Large intestine (tissue), 3 donors: ENCODE results near the gene CLSTN1. TPM values are rescaled to one million over a fixed set of nuclear protein-coding genes. Genes with fewer than 3 reads are reported as not detected.

Source experiments
- DNase-seq, 2 donors: peaks; one replicate each; pipeline versions ENCODE4 v3.0.0 to v3.0.0-alpha.2; 2013
- H3K27ac ChIP-seq: one replicate; pipeline ENCODE4 v1.5.1; 2013; ENCODE audit warnings: low read length
- H3K27me3 ChIP-seq: 2 replicates; pipeline ENCODE4 v1.6.1; 2013; ENCODE audit warnings: low read length; ENCODE audit not compliant: control insufficient read depth, insufficient read depth
- H3K36me3 ChIP-seq: 2 replicates; pipeline ENCODE4 v1.6.1; 2013; ENCODE audit warnings: low read length; ENCODE audit not compliant: control insufficient read depth, insufficient read depth
- H3K4me1 ChIP-seq: one replicate; pipeline ENCODE4 v1.6.1; 2013; ENCODE audit warnings: low read length; ENCODE audit not compliant: control insufficient read depth, insufficient read depth
- H3K4me3 ChIP-seq: one replicate; pipeline ENCODE4 v1.5.1; 2013; ENCODE audit warnings: low read length
- H3K9me3 ChIP-seq: one replicate; pipeline ENCODE4 v1.6.1; 2013; ENCODE audit warnings: mild to moderate bottlenecking, low read depth, low read length, moderate library complexity; ENCODE audit not compliant: control insufficient read depth
- WGBS: methylation state at CpG from one replicate; pipeline ENCODE4 v1.1.5; 2013; ENCODE audit warnings: low lambda C conversion rate; ENCODE audit not compliant: insufficient coverage; 5-methylcytosine and 5-hydroxymethylcytosine counted together
- polyA plus RNA-seq: library from polyadenylated mRNA; unstranded; fragments of 120-200 nt; gene quantifications from one replicate; pipeline ENCODE4 v1.2.1, GENCODE V29; 2013

CLSTN1 gene
- polyA plus RNA-seq, 1 donor = 66.2 TPM

GRCh38 chr1:9687874-9688582, 135.7 kb downstream of the CLSTN1 start:
- Histone ChIP-seq H3K36me3 (no peaks in the 10 kb centered on the region), H3K27me3 (peaks cover 27% of the 10 kb centered on the region), H3K27ac (no peak overlapping the region), H3K4me3 (peak overlapping the region; percentile 73), H3K4me1 (peaks cover 12% of the 10 kb centered on the region), H3K9me3 (no peaks in the 10 kb centered on the region)
- DNase-seq = peak in 1 of 2 donors; percentile 53
- no CpG with 5 or more reads among the region's 34 CpGs for WGBS

GRCh38 chr1:9687120-9687873, 136.5 kb downstream of the CLSTN1 start:
- no peaks in the 10 kb centered on the region for H3K36me3 ChIP-seq
- H3K27ac ChIP-seq = no peak overlapping the region
- peaks cover 12% of the 10 kb centered on the region for H3K4me1 ChIP-seq
- peak overlapping the region; percentile 73 for H3K4me3 ChIP-seq
- no peaks in the 10 kb centered on the region for H3K9me3 ChIP-seq
- WGBS = no CpG with 5 or more reads among the region's 42 CpGs
- H3K27me3 ChIP-seq = peaks cover 27% of the 10 kb centered on the region
- DNase-seq = peak; percentile 53 to 81

- no peaks in the 10 kb centered on the region for H3K36me3 ChIP-seq
- peaks cover 9% of the 10 kb centered on the region for H3K27me3 ChIP-seq
- no CpG with 5 or more reads among the region's 1 CpG for WGBS
- H3K27ac ChIP-seq = no peak overlapping the region
- H3K4me3 ChIP-seq = no peak overlapping the region
- H3K9me3 ChIP-seq = no peaks in the 10 kb centered on the region
- H3K4me1 ChIP-seq = peaks cover 12% of the 10 kb centered on the region
- no peak for DNase-seq
Observed at GRCh38 chr1:9684801-9685200, 139.0 kb downstream of the CLSTN1 start.

GRCh38 chr1:9680828-9681227, 142.9 kb downstream of the CLSTN1 start:
- Histone ChIP-seq H3K4me1 (no peaks in the 10 kb centered on the region), H3K27me3 (no peaks in the 10 kb centered on the region), H3K27ac (no peak overlapping the region), H3K9me3 (no peaks in the 10 kb centered on the region), H3K36me3 (no peaks in the 10 kb centered on the region), H3K4me3 (no peak overlapping the region)
- WGBS = no CpG with 5 or more reads among the region's 6 CpGs
- no peak for DNase-seq

- Histone ChIP-seq H3K4me3 (no peak overlapping the region), H3K9me3 (no peaks in the 10 kb centered on the region), H3K36me3 (no peaks in the 10 kb centered on the region), H3K27ac (no peak overlapping the region), H3K4me1 (no peaks in the 10 kb centered on the region), H3K27me3 (no peaks in the 10 kb centered on the region)
- WGBS = no CpG with 5 or more reads among the region's 2 CpGs
- no peak for DNase-seq
Observed at GRCh38 chr1:9680091-9680490, 143.7 kb downstream of the CLSTN1 start.

Other genes with a start within 250 kb of the CLSTN1 start
- 10.5 TPM for gene TMEM201, start 235.1 kb downstream of the CLSTN1 start, polyA plus RNA-seq
- gene PIK3CD, start 172.2 kb downstream of the CLSTN1 start, polyA plus RNA-seq = 16.1 TPM
- 21.6 TPM for gene CTNNBIP1, start 86.3 kb upstream of the CLSTN1 start, polyA plus RNA-seq
- gene LZIC, start 119.4 kb upstream of the CLSTN1 start, polyA plus RNA-seq = 59.0 TPM
- gene NMNAT1, start 119.5 kb upstream of the CLSTN1 start, polyA plus RNA-seq = 15.2 TPM
- 3.3 TPM for gene RBP7, start 173.3 kb upstream of the CLSTN1 start, polyA plus RNA-seq
- 49.1 TPM for gene UBE4B, start 209.0 kb upstream of the CLSTN1 start, polyA plus RNA-seq